ENCODE results near the gene HLA-DMB. TPM values are rescaled to one million over a fixed set of nuclear protein-coding genes. Genes with fewer than 3 reads are reported as not detected.

HLA-DMB gene
- total RNA-seq (1 to 10 TPM; 4.3 to 5.3 TPM), polyA plus RNA-seq (25.6 TPM)

GRCh38 chr6:32940656-32941213 is at the start of gene HLA-DMB:
TSS of gene HLA-DMB (minus strand) at chr6:32941028. CDS start at chr6:32940807, 221 bp downstream.
- CTCF ChIA-PET = interaction anchor here (1.0 to 7.5 kb wide), 12 partner anchors 11 to 102 kb away, joined by 3 to 90 read pairs (median 6); partner anchors contain the start of genes BRD2, HLA-DMA and TAP2
- peaks cover 0 to 1% of the 10 kb centered on the region in 2 donors for H3K27me3 Mint-ChIP-seq
- POLR2A ChIA-PET = interaction anchor here (0.7 to 7.4 kb wide), 8 partner anchors 9 to 103 kb away, joined by 3 to 107 read pairs (median 4); partner anchors contain the start of genes BRD2 and HLA-DMA
- peaks cover 7 to 24% (median 9%) of the 10 kb centered on the region in 3 donors for H3K36me3 Mint-ChIP-seq
- H3K27me3 ChIP-seq (ENCODE audit: insufficient read depth, low read length, poor library complexity, severe bottlenecking) = no peaks in the 10 kb centered on the region
- peak; percentile 6 to 75 (median 68) for DNase-seq
- H3K9me3 ChIP-seq (ENCODE audit: low read length) = no peaks in the 10 kb centered on the region
- H3K4me1 ChIP-seq (ENCODE audit: insufficient read depth, low read length) = peaks cover 58% of the 10 kb centered on the region
- peak within 1 kb of the TSS; percentile 73 for H3K4me3 ChIP-seq (ENCODE audit: low read length)
- H3K27ac ChIP-seq (ENCODE audit: low read depth, low read length) = peak within 1 kb of the TSS; percentile 73
- no peaks in the 10 kb centered on the region for H3K9me3 Mint-ChIP-seq
- peak within 1 kb of the TSS; percentile 94 to 99 (median 98) for H3K27ac Mint-ChIP-seq
- peaks cover 56 to 70% (median 64%) of the 10 kb centered on the region in 3 donors for H3K4me1 Mint-ChIP-seq
- no peaks in the 10 kb centered on the region for H3K36me3 ChIP-seq (ENCODE audit: insufficient read depth, low read length)
- H3K4me3 Mint-ChIP-seq = peak within 1 kb of the TSS; percentile 88 to 97 (median 95)

- no peak overlapping the region for H3K27ac ChIP-seq (ENCODE audit: low read depth, low read length)
- no peaks in the 10 kb centered on the region for H3K9me3 ChIP-seq (ENCODE audit: low read length)
- Mint-ChIP-seq H3K27ac (peak overlapping the region in 3 of 8 donors; percentile 53 to 72 (median 58)), H3K9me3 (no peaks in the 10 kb centered on the region), H3K36me3 (no peaks in the 10 kb centered on the region), H3K4me3 (no peak overlapping the region), H3K4me1 (peaks cover 4 to 5% (median 5%) of the 10 kb centered on the region in 3 donors), H3K27me3 (peaks cover 1 to 7% of the 10 kb centered on the region in 2 donors)
- ChIA-PET POLR2A (interaction anchor here (1.2 kb wide), 1 partner anchor 22 kb away, joined by 3 read pairs; no protein-coding TSS in a partner anchor), CTCF (interaction anchor here (1.5 to 9.6 kb wide), 3 partner anchors 35 to 104 kb away, joined by 3 to 162 read pairs (median 161); partner anchors contain the start of gene HLA-DMA)
- no peak for DNase-seq
- no peak overlapping the region for H3K4me3 ChIP-seq (ENCODE audit: low read length)
- no peaks in the 10 kb centered on the region for H3K36me3 ChIP-seq (ENCODE audit: insufficient read depth, low read length)
- H3K4me1 ChIP-seq (ENCODE audit: insufficient read depth, low read length) = peaks cover 6% of the 10 kb centered on the region
- H3K27me3 ChIP-seq (ENCODE audit: insufficient read depth, low read length, poor library complexity, severe bottlenecking) = no peaks in the 10 kb centered on the region
These were observed 48.5 kb upstream of the HLA-DMB start for GRCh38 chr6:32989368-32989767.

DNA sequence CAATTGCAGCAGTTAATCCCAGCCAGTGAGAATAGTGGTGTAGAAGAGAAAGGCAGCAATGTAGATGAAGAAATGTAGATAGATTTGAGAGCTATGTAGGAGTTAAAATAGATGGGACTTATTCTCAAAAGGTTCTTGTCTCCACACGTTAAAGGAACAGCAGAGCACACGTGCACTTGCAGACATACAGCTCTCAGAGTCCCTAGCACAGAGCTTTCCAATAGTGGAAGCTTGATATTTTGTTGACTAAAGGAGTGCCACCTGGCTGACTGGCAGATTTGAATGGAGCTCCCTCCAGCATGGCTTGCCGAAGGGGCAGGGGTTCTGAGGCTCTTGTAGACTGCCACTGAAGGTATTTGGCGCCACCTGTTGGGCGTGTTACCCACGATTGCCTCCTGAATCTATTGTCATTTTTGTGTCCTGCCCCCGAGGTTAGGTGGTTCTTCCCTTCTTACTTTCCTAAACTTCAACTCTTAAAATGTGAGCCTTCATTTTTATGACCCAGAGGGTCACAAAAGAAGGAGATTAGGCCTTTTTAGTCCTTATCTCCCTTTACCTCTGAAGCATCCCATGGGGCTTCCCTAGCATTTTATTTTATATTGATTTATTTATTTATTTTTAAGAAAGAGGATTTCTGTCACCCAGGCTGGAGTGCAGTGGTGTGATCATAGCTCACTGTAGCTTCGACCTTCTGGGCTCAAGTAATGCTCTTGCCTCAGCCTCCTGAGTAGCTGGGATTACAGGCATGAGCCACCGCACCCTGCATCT is 44.0 kb upstream of the HLA-DMB start:
- Mint-ChIP-seq H3K4me1 (peaks cover 11 to 35% (median 29%) of the 10 kb centered on the region in 3 donors), H3K9me3 (no peaks in the 10 kb centered on the region), H3K27me3 (no peaks in the 10 kb centered on the region), H3K36me3 (peaks cover 0 to 25% (median 5%) of the 10 kb centered on the region in 3 donors), H3K27ac (peak overlapping the region; percentile 15 to 90 (median 46)), H3K4me3 (no peak overlapping the region)
- H3K4me3 ChIP-seq (ENCODE audit: low read length) = no peak overlapping the region
- peak; percentile 77 to 93 (median 83) for DNase-seq
- H3K27ac ChIP-seq (ENCODE audit: low read depth, low read length) = no peak overlapping the region
- peaks cover 11% of the 10 kb centered on the region for H3K4me1 ChIP-seq (ENCODE audit: insufficient read depth, low read length)
- H3K27me3 ChIP-seq (ENCODE audit: insufficient read depth, low read length, poor library complexity, severe bottlenecking) = no peaks in the 10 kb centered on the region
- ChIA-PET CTCF (interaction anchor here (0.7 to 9.6 kb wide), 42 partner anchors 9 to 264 kb away, joined by 3 to 248 read pairs (median 6); partner anchors contain the start of genes BRD2, HLA-DMA, HLA-DMB and HLA-DPB1), POLR2A (interaction anchor here (0.8 to 3.9 kb wide), 11 partner anchors 10 to 127 kb away, joined by 3 to 62 read pairs (median 3); no protein-coding TSS in a partner anchor)
- peaks cover 21% of the 10 kb centered on the region for H3K36me3 ChIP-seq (ENCODE audit: insufficient read depth, low read length)
- no peaks in the 10 kb centered on the region for H3K9me3 ChIP-seq (ENCODE audit: low read length)

- Histone ChIP-seq H3K27me3 (ENCODE audit: insufficient read depth, low read length, poor library complexity, severe bottlenecking) (no peaks in the 10 kb centered on the region), H3K4me1 (ENCODE audit: insufficient read depth, low read length) (peaks cover 11% of the 10 kb centered on the region), H3K27ac (ENCODE audit: low read depth, low read length) (no peak overlapping the region), H3K9me3 (ENCODE audit: low read length) (no peaks in the 10 kb centered on the region), H3K36me3 (ENCODE audit: insufficient read depth, low read length) (peaks cover 28% of the 10 kb centered on the region), H3K4me3 (ENCODE audit: low read length) (no peak overlapping the region)
- Mint-ChIP-seq H3K4me1 (peaks cover 13 to 40% (median 33%) of the 10 kb centered on the region in 3 donors), H3K4me3 (no peak overlapping the region), H3K27me3 (no peaks in the 10 kb centered on the region), H3K27ac (peak overlapping the region; percentile 15 to 90 (median 70)), H3K9me3 (no peaks in the 10 kb centered on the region), H3K36me3 (peaks cover 0 to 32% (median 5%) of the 10 kb centered on the region in 3 donors)
- ChIA-PET POLR2A (interaction anchor here (0.8 to 3.9 kb wide), 11 partner anchors 9 to 127 kb away, joined by 3 to 62 read pairs (median 3); no protein-coding TSS in a partner anchor), CTCF (interaction anchor here (0.7 to 9.6 kb wide), 43 partner anchors 9 to 264 kb away, joined by 3 to 248 read pairs (median 6); partner anchors contain the start of genes BRD2, HLA-DMA, HLA-DMB and HLA-DPB1)
- no peak for DNase-seq
These were observed 43.3 kb upstream of the HLA-DMB start for GRCh38 chr6:32983964-32984621.

DNA sequence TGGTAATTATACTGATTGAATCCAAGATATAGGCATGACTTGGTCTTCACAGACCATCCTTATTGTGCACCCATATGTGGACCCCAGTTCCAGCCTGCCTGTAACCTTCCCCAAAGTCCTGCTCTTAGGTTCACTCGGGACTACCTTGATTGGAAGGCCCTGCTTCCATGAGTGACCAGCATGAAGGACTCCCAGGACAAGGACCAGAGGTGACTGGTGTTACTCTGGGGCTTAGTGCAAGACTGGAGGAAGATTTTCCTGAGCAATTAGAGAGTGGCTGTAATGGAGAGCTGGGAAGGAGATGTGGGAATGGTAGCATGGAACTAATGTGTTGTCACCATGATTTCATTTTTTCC is 42.6 kb upstream of the HLA-DMB start:
- no peak overlapping the region for H3K27ac ChIP-seq (ENCODE audit: low read depth, low read length)
- DNase-seq = no peak
- ChIA-PET CTCF (interaction anchor here (0.8 to 9.6 kb wide), 13 partner anchors 15 to 145 kb away, joined by 3 to 248 read pairs (median 21); partner anchors contain the start of genes BRD2, HLA-DMA, HLA-DMB and TAP1), POLR2A (interaction anchor here (1.2 to 3.9 kb wide), 3 partner anchors 11 to 49 kb away, joined by 3 to 62 read pairs (median 13); no protein-coding TSS in a partner anchor)
- Mint-ChIP-seq H3K9me3 (no peaks in the 10 kb centered on the region), H3K4me1 (peaks cover 15 to 46% (median 33%) of the 10 kb centered on the region in 3 donors), H3K36me3 (peaks cover 0 to 39% (median 6%) of the 10 kb centered on the region in 3 donors), H3K27ac (peak overlapping the region; percentile 6 to 91 (median 70)), H3K27me3 (no peaks in the 10 kb centered on the region), H3K4me3 (no peak overlapping the region)
- H3K9me3 ChIP-seq (ENCODE audit: low read length) = no peaks in the 10 kb centered on the region
- H3K27me3 ChIP-seq (ENCODE audit: insufficient read depth, low read length, poor library complexity, severe bottlenecking) = no peaks in the 10 kb centered on the region
- H3K4me3 ChIP-seq (ENCODE audit: low read length) = no peak overlapping the region
- H3K4me1 ChIP-seq (ENCODE audit: insufficient read depth, low read length) = peaks cover 13% of the 10 kb centered on the region
- H3K36me3 ChIP-seq (ENCODE audit: insufficient read depth, low read length) = peaks cover 34% of the 10 kb centered on the region

DNA sequence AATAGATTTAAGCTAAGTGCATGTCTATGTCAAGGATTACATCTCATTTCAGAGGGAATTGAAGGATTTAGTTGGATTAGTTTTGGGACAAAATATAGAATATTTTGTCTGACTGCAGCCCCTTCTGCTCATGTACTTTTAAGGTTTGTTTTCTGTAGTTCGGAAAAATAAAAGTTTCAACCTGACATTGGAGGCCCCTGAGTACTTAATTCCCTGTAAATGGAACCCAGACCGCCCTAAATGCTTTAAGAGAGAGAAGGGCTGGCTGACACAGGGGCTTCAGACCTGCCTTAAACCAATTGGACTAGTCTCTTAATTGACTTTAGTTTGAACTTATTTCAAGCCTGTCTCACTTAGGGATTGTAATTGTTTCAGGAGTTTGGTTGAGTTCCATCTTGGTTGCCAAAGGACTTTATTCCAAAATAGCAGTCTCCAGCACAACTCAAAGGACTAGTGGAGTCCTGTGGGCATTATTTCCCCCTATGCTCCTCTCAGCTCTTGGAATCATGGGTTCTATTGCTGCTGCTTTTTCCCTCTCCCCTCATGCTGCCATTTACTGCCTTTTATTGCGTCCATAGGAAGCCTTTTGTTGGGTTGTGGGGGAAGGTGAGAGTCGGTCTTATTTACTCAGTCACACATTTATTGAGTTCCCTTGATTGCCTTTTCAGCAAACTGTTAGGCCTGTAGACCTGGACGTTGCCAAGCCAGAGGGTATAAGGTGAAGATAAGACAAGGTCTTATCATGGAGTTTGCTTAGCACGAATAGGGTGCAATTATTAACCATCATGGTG is 42.1 kb upstream of the HLA-DMB start:
- POLR2A ChIA-PET = interaction anchor here (0.6 to 3.9 kb wide), 4 partner anchors 11 to 41 kb away, joined by 4 to 62 read pairs (median 24); no protein-coding TSS in a partner anchor
- Histone ChIP-seq H3K9me3 (ENCODE audit: low read length) (no peaks in the 10 kb centered on the region), H3K4me1 (ENCODE audit: insufficient read depth, low read length) (peaks cover 18% of the 10 kb centered on the region), H3K27ac (ENCODE audit: low read depth, low read length) (no peak overlapping the region), H3K36me3 (ENCODE audit: insufficient read depth, low read length) (peaks cover 40% of the 10 kb centered on the region), H3K27me3 (ENCODE audit: insufficient read depth, low read length, poor library complexity, severe bottlenecking) (no peaks in the 10 kb centered on the region), H3K4me3 (ENCODE audit: low read length) (no peak overlapping the region)
- CTCF ChIA-PET = interaction anchor here (1.2 to 9.6 kb wide), 9 partner anchors 14 to 144 kb away, joined by 4 to 248 read pairs (median 63); partner anchors contain the start of genes BRD2, HLA-DMA, HLA-DMB and TAP2
- H3K36me3 Mint-ChIP-seq = peaks cover 3 to 44% (median 7%) of the 10 kb centered on the region in 3 donors
- no peak overlapping the region for H3K4me3 Mint-ChIP-seq
- no peaks in the 10 kb centered on the region for H3K9me3 Mint-ChIP-seq
- H3K27ac Mint-ChIP-seq = peak overlapping the region; percentile 4 to 74 (median 55)
- H3K4me1 Mint-ChIP-seq = peaks cover 20 to 52% (median 37%) of the 10 kb centered on the region in 3 donors
- H3K27me3 Mint-ChIP-seq = no peaks in the 10 kb centered on the region
- DNase-seq = no peak
